Cardiac muscle cell (in vitro differentiated cells and primary cell): ENCODE measurements around the gene CAMK2G. TPM values are rescaled to one million over a fixed set of nuclear protein-coding genes. Genes with fewer than 3 reads are reported as not detected.

ENCODE experiments used
- DNase-seq, 2 donors: peaks; one replicate each; pipeline versions ENCODE4 v3.0.0 to v3.0.0-alpha.2; 2010 to 2017; ENCODE audit warnings: low read depth in 1 of 2, low spot score in 1 of 2
- H3K27ac ChIP-seq: fragments of 200-600 bp; sonication (generic); 2 replicates; pipeline ENCODE4 v1.5.1; 2016
- H3K27me3 ChIP-seq: fragments of 200-600 bp; sonication (generic); 2 replicates; pipeline ENCODE4 v1.6.0; 2016; ENCODE audit warnings: control low read depth
- H3K36me3 ChIP-seq: fragments of 200-600 bp; sonication (generic); 2 replicates; pipeline ENCODE4 v1.5.1; 2016; ENCODE audit warnings: control low read depth
- H3K4me1 ChIP-seq: fragments of 200-600 bp; sonication (generic); 2 replicates; pipeline ENCODE4 v1.8.1; 2017; ENCODE audit warnings: low read depth, mild to moderate bottlenecking, mixed run types
- H3K4me3 ChIP-seq: fragments of 200-600 bp; sonication (generic); 2 replicates; pipeline ENCODE4 v1.5.1; 2016; ENCODE audit warnings: mild to moderate bottlenecking
- H3K9me3 ChIP-seq: fragments of 200-600 bp; sonication (generic); 2 replicates; pipeline ENCODE4 v1.5.1; 2017; ENCODE audit warnings: low read depth, mild to moderate bottlenecking, control low read depth
- polyA plus RNA-seq: library from polyadenylated mRNA; unstranded; fragments of >200 nt; fragmentation: Nextera tagmentation; extraction: Ambion mirVana; gene quantifications from 2 replicates; pipeline ENCODE4 v1.2.1, GENCODE V29; 2016
- total RNA-seq: library from RNA; depleted of rRNA; stranded (reverse); fragments of >200 nt; gene quantifications from 2 replicates; pipeline ENCODE4 v1.2.3, GENCODE V29; 2016
- TF ChIP-seq, protein P1 (sequence below): IDR thresholded peaks from 2 replicates; pipeline ENCODE4 v1.5.1; 2012; ENCODE audit warnings: low read depth, mild to moderate bottlenecking, low read length

Gene CAMK2G
- total and polyA plus RNA-seq, 2 experiments from 2014 or later = 7.7 to 29.8 TPM

DNA sequence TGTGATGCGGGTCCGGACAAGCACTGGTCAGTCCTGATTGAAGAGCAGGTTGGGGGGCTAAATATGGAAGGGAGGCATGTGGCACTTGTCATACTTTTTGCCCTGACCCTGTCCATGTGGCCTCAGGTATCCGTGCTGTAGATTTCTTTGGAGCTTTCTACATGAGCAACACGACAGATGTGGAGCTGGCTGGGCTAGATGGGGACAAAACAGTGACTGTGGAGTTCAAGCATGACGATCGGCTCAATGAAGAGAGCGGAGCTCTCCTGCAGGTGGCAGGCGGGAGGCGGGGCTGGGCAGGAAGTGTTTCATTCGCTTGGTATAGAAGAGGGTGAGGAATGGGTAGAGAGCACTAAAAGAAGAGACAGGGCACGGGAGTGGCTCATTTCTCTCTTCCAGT is 105.5 kb downstream of the CAMK2G start:
- Histone ChIP-seq H3K4me3 (no peak overlapping the region), H3K36me3 (peaks cover 52% of the 10 kb centered on the region), H3K4me1 (no peaks in the 10 kb centered on the region), H3K27me3 (no peaks in the 10 kb centered on the region), H3K27ac (no peak overlapping the region), H3K9me3 (no peaks in the 10 kb centered on the region)
- TF ChIP-seq, protein P1, sequence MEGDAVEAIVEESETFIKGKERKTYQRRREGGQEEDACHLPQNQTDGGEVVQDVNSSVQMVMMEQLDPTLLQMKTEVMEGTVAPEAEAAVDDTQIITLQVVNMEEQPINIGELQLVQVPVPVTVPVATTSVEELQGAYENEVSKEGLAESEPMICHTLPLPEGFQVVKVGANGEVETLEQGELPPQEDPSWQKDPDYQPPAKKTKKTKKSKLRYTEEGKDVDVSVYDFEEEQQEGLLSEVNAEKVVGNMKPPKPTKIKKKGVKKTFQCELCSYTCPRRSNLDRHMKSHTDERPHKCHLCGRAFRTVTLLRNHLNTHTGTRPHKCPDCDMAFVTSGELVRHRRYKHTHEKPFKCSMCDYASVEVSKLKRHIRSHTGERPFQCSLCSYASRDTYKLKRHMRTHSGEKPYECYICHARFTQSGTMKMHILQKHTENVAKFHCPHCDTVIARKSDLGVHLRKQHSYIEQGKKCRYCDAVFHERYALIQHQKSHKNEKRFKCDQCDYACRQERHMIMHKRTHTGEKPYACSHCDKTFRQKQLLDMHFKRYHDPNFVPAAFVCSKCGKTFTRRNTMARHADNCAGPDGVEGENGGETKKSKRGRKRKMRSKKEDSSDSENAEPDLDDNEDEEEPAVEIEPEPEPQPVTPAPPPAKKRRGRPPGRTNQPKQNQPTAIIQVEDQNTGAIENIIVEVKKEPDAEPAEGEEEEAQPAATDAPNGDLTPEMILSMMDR = no peak
- DNase-seq = no peak

DNA sequence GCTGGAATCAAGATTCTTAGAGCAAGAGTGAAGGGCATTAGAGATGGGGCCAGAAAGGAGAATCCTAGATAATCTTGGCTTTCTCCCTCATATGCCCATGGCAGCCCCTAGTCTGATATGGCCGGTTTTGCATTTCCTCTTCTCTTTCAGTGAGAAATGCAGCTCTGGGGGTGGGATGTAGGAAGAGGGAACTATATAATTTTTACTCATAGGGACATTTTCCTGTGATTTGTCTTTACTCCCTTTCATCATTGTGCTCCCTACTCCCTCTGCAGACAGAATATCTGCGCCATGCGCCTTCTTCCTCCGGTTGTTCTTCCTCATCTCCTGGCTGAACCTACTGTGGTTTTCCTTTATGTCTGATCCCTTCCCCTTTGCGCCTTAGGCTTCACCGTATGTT is 109.3 kb downstream of the CAMK2G start:
- Histone ChIP-seq H3K27ac (no peak overlapping the region), H3K27me3 (no peaks in the 10 kb centered on the region), H3K4me3 (no peak overlapping the region), H3K36me3 (peaks cover 77% of the 10 kb centered on the region), H3K9me3 (no peaks in the 10 kb centered on the region), H3K4me1 (no peaks in the 10 kb centered on the region)
- TF ChIP-seq, protein P1 = no peak
- DNase-seq = no peak

DNA sequence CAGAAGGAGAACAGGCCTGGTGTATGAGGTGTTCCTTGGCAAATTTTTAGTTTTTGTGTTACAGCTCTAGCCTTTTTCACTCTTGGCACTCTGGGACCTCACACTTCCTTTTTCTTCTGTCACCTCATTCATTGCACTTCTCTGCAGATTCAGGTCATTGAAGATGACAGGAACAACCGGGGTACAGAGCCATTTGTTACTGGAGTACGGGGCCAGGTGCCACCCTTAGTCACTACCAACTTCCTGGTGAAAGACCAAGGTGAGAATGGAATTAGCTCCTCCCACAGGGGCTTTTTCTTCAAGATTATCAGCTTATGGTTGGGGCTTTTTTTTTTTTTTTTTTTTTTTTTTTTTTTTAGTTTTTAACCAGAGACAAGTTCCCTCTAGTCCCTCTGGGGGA is 111.0 kb downstream of the CAMK2G start:
- no peaks in the 10 kb centered on the region for H3K4me1 ChIP-seq
- no peaks in the 10 kb centered on the region for H3K27me3 ChIP-seq
- no peak for DNase-seq
- H3K36me3 ChIP-seq = peaks cover 76% of the 10 kb centered on the region
- H3K27ac ChIP-seq = no peak overlapping the region
- no peaks in the 10 kb centered on the region for H3K9me3 ChIP-seq
- TF ChIP-seq, protein P1 = no peak
- no peak overlapping the region for H3K4me3 ChIP-seq

DNA sequence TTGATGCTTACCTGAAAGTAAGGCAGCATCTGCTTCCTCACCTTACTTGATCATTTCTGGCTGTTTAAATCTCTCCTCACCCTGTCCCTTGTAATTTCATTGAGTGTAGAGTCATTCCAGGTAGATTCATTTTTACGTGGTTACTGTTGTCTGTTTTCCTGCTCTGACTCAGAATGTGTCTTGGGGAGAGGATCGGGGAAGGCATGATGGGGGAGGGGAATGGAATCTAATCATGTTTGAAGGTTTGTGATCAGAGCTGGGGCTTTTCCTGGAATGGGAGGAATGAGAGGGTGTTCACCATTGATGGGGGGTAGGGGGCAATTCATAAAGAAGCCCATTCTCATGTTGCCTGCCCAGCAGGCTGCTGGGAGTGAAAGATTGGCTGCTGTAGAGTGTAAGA is 111.4 kb downstream of the CAMK2G start:
- Histone ChIP-seq H3K9me3 (no peaks in the 10 kb centered on the region), H3K27ac (no peak overlapping the region), H3K27me3 (no peaks in the 10 kb centered on the region), H3K4me1 (no peaks in the 10 kb centered on the region), H3K4me3 (no peak overlapping the region), H3K36me3 (peaks cover 71% of the 10 kb centered on the region)
- TF ChIP-seq, protein P1 = no peak
- no peak for DNase-seq

Other genes starting within 250 kb of the CAMK2G start
- gene MYOZ1, start 233.1 kb downstream of the CAMK2G start, total RNA-seq = 13.6 and 16.2 TPM in 2 replicates
- 11.7 and 17.0 TPM in 2 replicates for gene MYOZ1, start 233.1 kb downstream of the CAMK2G start, polyA plus RNA-seq
- gene SYNPO2L, start 218.5 kb downstream of the CAMK2G start, total RNA-seq = 12.1 and 13.6 TPM in 2 replicates
- gene SYNPO2L, start 218.5 kb downstream of the CAMK2G start, polyA plus RNA-seq = 19.3 and 33.6 TPM in 2 replicates
- gene AGAP5, start 176.4 kb downstream of the CAMK2G start, total RNA-seq = 3.7 and 7.3 TPM in 2 replicates
- 3.1 and 5.3 TPM in 2 replicates for gene AGAP5, start 176.4 kb downstream of the CAMK2G start, polyA plus RNA-seq
- 68.6 and 68.7 TPM in 2 replicates for gene SEC24C, start 130.2 kb downstream of the CAMK2G start, total RNA-seq
- gene SEC24C, start 130.2 kb downstream of the CAMK2G start, polyA plus RNA-seq = 56.6 and 65.2 TPM in 2 replicates
- 37.8 and 42.5 TPM in 2 replicates for gene CHCHD1, start 92.5 kb downstream of the CAMK2G start, total RNA-seq
- gene CHCHD1, start 92.5 kb downstream of the CAMK2G start, polyA plus RNA-seq = 81.8 and 83.2 TPM in 2 replicates
- gene ZSWIM8, start 88.9 kb downstream of the CAMK2G start, total RNA-seq = 89.3 and 115 TPM in 2 replicates
- gene ZSWIM8, start 88.9 kb downstream of the CAMK2G start, polyA plus RNA-seq = 37.1 and 63.7 TPM in 2 replicates
- 23.7 and 61.2 TPM in 2 replicates for gene NDST2, start 63.0 kb downstream of the CAMK2G start, total RNA-seq
- 16.6 and 21.6 TPM in 2 replicates for gene NDST2, start 63.0 kb downstream of the CAMK2G start, polyA plus RNA-seq
- 3.8 and 5.4 TPM in 2 replicates for gene PLAU, start 36.6 kb upstream of the CAMK2G start, total RNA-seq
- 4.0 and 4.1 TPM in 2 replicates for gene PLAU, start 36.6 kb upstream of the CAMK2G start, polyA plus RNA-seq
- 130 and 167 TPM in 2 replicates for gene VCL, start 123.6 kb upstream of the CAMK2G start, total RNA-seq
- gene VCL, start 123.6 kb upstream of the CAMK2G start, polyA plus RNA-seq = 118 and 162 TPM in 2 replicates